HepG2 (cell line): ENCODE results near the gene TMEM95. TPM values are rescaled to one million over a fixed set of nuclear protein-coding genes. Genes with fewer than 3 reads are reported as not detected.

ENCODE experiments used
- ATAC-seq: fragments of 200-7000 bp; cut with Tn5 transposase; 3 replicates; pipeline ENCODE4 v1.9.1; 2020; ENCODE audit warnings: mild to moderate bottlenecking, moderate library complexity
- BruUV-seq: library from RNA; stranded (reverse); fragments of 400-500 nt; replicated peaks from 2 replicates; lab custom pipeline; 2021; lab: Mats Ljungman, UMichigan
- CTCF ChIA-PET: fragments of 300-600 bp; formaldehyde crosslinking; extraction: SDS; loops from one replicate; lab custom pipeline; 2021; ENCODE audit warnings: low total read pairs, inconsistent platforms, low intra/inter-chr PET ratio; lab: Yijun Ruan, JAX
- POLR2A ChIA-PET: fragments of 350-600 bp; sonication (Branson Sonifier 250); formaldehyde crosslinking; loops from one replicate; lab custom pipeline; 2020; ENCODE audit warnings: antibody characterized with exemption, inconsistent platforms; lab: Yijun Ruan, JAX
- DNase-seq: peaks from one replicate; pipeline ENCODE4 v3.0.0-alpha.2; 2015; ENCODE audit warnings: low spot score
- FAIRE-seq: peaks from 3 replicates; lab custom pipeline; 2011; peaks lifted over from hg19 to GRCh38; lab: Jason Lieb, UNC
- H2AFZ ChIP-seq: one replicate; pipeline ENCODE4 v1.6.1; 2011; ENCODE audit warnings: low read length, inconsistent platforms
- H3K27ac ChIP-seq: fragments of 300-600 bp; 3 replicates; pipeline ENCODE4 v1.8.0; 2011; ENCODE audit warnings: mixed run types, mild to moderate bottlenecking, mixed read lengths, low read length, inconsistent platforms; ENCODE audit not compliant: insufficient read depth; ENCODE audit errors: extremely low read length
- H3K27me3 ChIP-seq, 2 experiments: fragments of 200-600 bp in 1 of 2; 2 replicates in 1 of 2; 3 replicates in 1 of 2; pipeline versions ENCODE4 v1.6.0 to v1.8.0; 2011; ENCODE audit warnings: low read length in 2 of 2, mild to moderate bottlenecking in 2 of 2, moderate library complexity in 2 of 2, inconsistent platforms in 1 of 2; ENCODE audit not compliant: insufficient read depth in 2 of 2, control insufficient read depth in 1 of 2
- H3K36me3 ChIP-seq, 2 experiments: fragments of 200-600 bp in 1 of 2; replicated peaks in 1 of 2; 2 replicates in 1 of 2; 3 replicates in 1 of 2; pipeline versions ENCODE4 v1.5.1 to v1.8.0; 2011; ENCODE audit warnings: low read length in 2 of 2, inconsistent platforms in 1 of 2; ENCODE audit not compliant: insufficient read depth in 2 of 2, control insufficient read depth in 1 of 2
- H3K4me1 ChIP-seq: 2 replicates; pipeline ENCODE4 v1.5.1; 2012; ENCODE audit warnings: low read length, inconsistent platforms; ENCODE audit not compliant: insufficient read depth
- H3K4me2 ChIP-seq: 2 replicates; pipeline ENCODE4 v1.6.0; 2011; ENCODE audit warnings: low read depth, low read length, inconsistent platforms
- H3K4me3 ChIP-seq, 3 experiments: fragments of 200-600 bp in 1 of 3; sonication (generic), shearing (Covaris generic) in 1 of 3; replicated peaks in 1 of 3; 2 replicates each; pipeline ENCODE4 v1.5.1; 2011 to 2016; ENCODE audit warnings: low read length in 3 of 3, inconsistent platforms in 2 of 3, low read depth in 2 of 3, mild to moderate bottlenecking in 2 of 3, control low read depth in 1 of 3, mixed read lengths in 1 of 3; ENCODE audit not compliant: insufficient read depth in 1 of 3
- H3K79me2 ChIP-seq: one replicate; pipeline ENCODE4 v1.6.1; 2011; ENCODE audit warnings: low read length, inconsistent platforms; ENCODE audit not compliant: insufficient read depth
- H3K9ac ChIP-seq: 2 replicates; pipeline ENCODE4 v1.6.0; 2011; ENCODE audit warnings: mild to moderate bottlenecking, low read depth, low read length, inconsistent platforms; ENCODE audit not compliant: insufficient read depth
- H3K9me3 ChIP-seq: 2 replicates; pipeline ENCODE4 v1.5.1; 2012; ENCODE audit warnings: mild to moderate bottlenecking, low read length
- H4K20me1 ChIP-seq: 2 replicates; pipeline ENCODE4 v1.6.0; 2011; ENCODE audit warnings: inconsistent platforms, mild to moderate bottlenecking, low read length, moderate library complexity; ENCODE audit not compliant: insufficient read depth
- CENPT ChIP-seq: sonication (generic); formaldehyde crosslinking; IDR thresholded peaks from 2 replicates; pipeline ENCODE4 v1.8.0; 2022; ENCODE audit warnings: low read depth, mild to moderate bottlenecking, moderate library complexity, missing genetic modification reagents
- FOXO1 ChIP-seq: sonication (generic); formaldehyde crosslinking; IDR thresholded peaks from 2 replicates; pipeline ENCODE4 v1.4.0; 2020; ENCODE audit warnings: missing genetic modification reagents
- FOXP1 ChIP-seq, 2 experiments: fragments of 450-650 bp in 1 of 2; IDR thresholded peaks; 2 replicates each; pipeline ENCODE4 v1.6.1; 2017 to 2018; ENCODE audit warnings: antibody characterized with exemption in 1 of 2
- GABPB1 ChIP-seq: IDR thresholded peaks from 2 replicates; pipeline ENCODE4 v1.6.1; 2016; ENCODE audit warnings: mild to moderate bottlenecking, missing genetic modification reagents, moderate library complexity, missing compliant biosample characterization
- GPBP1L1 ChIP-seq: sonication (generic); formaldehyde crosslinking; IDR thresholded peaks from 2 replicates; pipeline ENCODE4 v1.5.0; 2020; ENCODE audit warnings: mild to moderate bottlenecking, missing genetic modification reagents
- MEIS2 ChIP-seq: sonication (generic); formaldehyde crosslinking; IDR thresholded peaks from 2 replicates; pipeline ENCODE4 v1.9.0; 2021; ENCODE audit warnings: mild to moderate bottlenecking, missing genetic modification reagents
- PHF20 ChIP-seq: sonication (generic); formaldehyde crosslinking; IDR thresholded peaks from 2 replicates; pipeline ENCODE4 v1.5.0; 2020; ENCODE audit warnings: mild to moderate bottlenecking, missing genetic modification reagents
- RBM39 ChIP-seq: fragments of 200-400 bp; formaldehyde crosslinking; IDR thresholded peaks from one replicate; pipeline ENCODE4 v1.6.1; 2018; ENCODE audit warnings: antibody characterized with exemption, mild to moderate bottlenecking, low read depth, low read length; ENCODE audit not compliant: poor library complexity, severe bottlenecking
- TAF15 ChIP-seq: fragments of 200-400 bp; formaldehyde crosslinking; IDR thresholded peaks from one replicate; pipeline ENCODE4 v1.6.1; 2018; ENCODE audit warnings: mild to moderate bottlenecking, low read depth, low read length; ENCODE audit not compliant: poor library complexity, severe bottlenecking
- TRAFD1 ChIP-seq: sonication (generic); formaldehyde crosslinking; IDR thresholded peaks from 2 replicates; pipeline ENCODE4 v1.5.1; 2020; ENCODE audit warnings: missing genetic modification reagents, mild to moderate bottlenecking, borderline replicate concordance
- ZNF20 ChIP-seq: sonication (generic); formaldehyde crosslinking; IDR thresholded peaks from 2 replicates; pipeline ENCODE4 v1.4.0; 2020; ENCODE audit warnings: mild to moderate bottlenecking, moderate library complexity, missing genetic modification reagents
- ZNF468 ChIP-seq: sonication (generic); formaldehyde crosslinking; IDR thresholded peaks from 2 replicates; pipeline ENCODE4 v1.8.0; 2022; ENCODE audit warnings: mild to moderate bottlenecking, moderate library complexity, missing genetic modification reagents
- ZNF609 ChIP-seq: sonication (generic); formaldehyde crosslinking; IDR thresholded peaks from 2 replicates; pipeline ENCODE4 v1.4.0; 2020; ENCODE audit warnings: mild to moderate bottlenecking, missing genetic modification reagents, borderline replicate concordance
- ZNF678 ChIP-seq: sonication (generic); formaldehyde crosslinking; IDR thresholded peaks from 2 replicates; pipeline ENCODE4 v1.4.0; 2020; ENCODE audit warnings: mild to moderate bottlenecking, missing genetic modification reagents
- WGBS: methylation state at CpG from one replicate; pipeline ENCODE4 v1.1.6; 2017; ENCODE audit warnings: low lambda C conversion rate; 5-methylcytosine and 5-hydroxymethylcytosine counted together
- in situ Hi-C: cut with HindIII; loops from 2 replicates; pipeline ENCODE4 v1.10.0; 2017; ENCODE audit warnings: low pct_unique_long_range_greater_than_20kb; ENCODE audit not compliant: extremely low pct_ligation_motif_present
- intact Hi-C: fragments of 100-400 bp; cut with micrococcal nuclease; formaldehyde crosslinking; loops from one replicate; pipeline ENCODE4 v1.10.0; 2022; ENCODE audit not compliant: unreplicated experiment
- polyA plus RNA-seq, 8 experiments: library from polyadenylated mRNA; depleted of rRNA in 3 of 8; stranded (reverse) in 7 of 8; unstranded in 1 of 8; fragments of >200 nt; fragmentation: Illumina TruSeq in 4 of 8; extraction: Trizol in 4 of 8; gene quantifications; 2 replicates each; pipeline versions ENCODE4 v1.2.1 to v1.2.3, GENCODE V29; 2011 to 2016; ENCODE audit warnings: low read depth in 4 of 8, missing spikeins in 1 of 8, mixed read lengths in 1 of 8; ENCODE audit not compliant: insufficient read depth in 1 of 8
- total RNA-seq, 5 experiments: library from RNA; depleted of rRNA; stranded (reverse); fragments of >200 nt; fragmentation: Illumina TruSeq; extraction: Trizol; gene quantifications; 2 replicates each; pipeline ENCODE4 v1.2.3, GENCODE V29; 2016; ENCODE audit warnings: low read depth in 1 of 5

Gene TMEM95
- total and polyA plus RNA-seq, 2 of the 13 experiments (the other 11 are each of a cell fraction or from before 2014, with no cell fraction given), result not detected

GRCh38 chr17:7326186-7326585, 28.8 kb upstream of the TMEM95 start:
- in situ Hi-C loops (no loop called here), intact Hi-C loops (no loop called here)
- H3K36me3 ChIP-seq, result peaks cover 20 to 48% of the 10 kb centered on the region in 2 experiments
- H3K4me2 ChIP-seq, result no peak overlapping the region
- ChIA-PET POLR2A (no interaction called here), CTCF (interaction anchor here (3.8 kb wide), 1 partner anchor 20 kb away, joined by 41 read pairs; no protein-coding TSS in a partner anchor)
- ATAC-seq, result no peak
- H4K20me1 ChIP-seq, result no peaks in the 10 kb centered on the region
- H3K27ac ChIP-seq, result no peak overlapping the region
- H3K27me3 ChIP-seq, result no peaks in the 10 kb centered on the region; a peak in 1 of 5 replicates
- H3K9ac ChIP-seq, result no peak overlapping the region
- no peaks in the 10 kb centered on the region for H3K9me3 ChIP-seq
- BruUV-seq, result no TSS peak
- DNase-seq, result no peak
- H3K4me3 ChIP-seq, result no peak overlapping the region
- H3K4me1 ChIP-seq, result peaks cover 24% of the 10 kb centered on the region
- no peak for TF ChIP-seq FOXO1 (CRISPR knock-in tag)
- TF ChIP-seq TAF15, result no peak
- TF ChIP-seq ZNF468 (CRISPR knock-in tag), result no peak
- TF ChIP-seq ZNF609 (CRISPR knock-in tag), result no peak
- no peak for TF ChIP-seq RBM39
- no peak for TF ChIP-seq FOXP1 (IDR thresholded peaks at IDR 0.05)
- no peak for TF ChIP-seq FOXP1 (CRISPR knock-in tag; IDR thresholded peaks at IDR 0.05)
- no peak for TF ChIP-seq PHF20 (CRISPR knock-in tag)
- TF ChIP-seq ZNF678 (CRISPR knock-in tag), result no peak
- no peak for TF ChIP-seq MEIS2 (CRISPR knock-in tag)
- TF ChIP-seq GPBP1L1 (CRISPR knock-in tag), result no peak
- TF ChIP-seq GABPB1 (CRISPR knock-in tag), result no peak
- TF ChIP-seq CENPT (CRISPR knock-in tag), result no peak
- no peak for TF ChIP-seq ZNF20 (CRISPR knock-in tag)
- no peak for TF ChIP-seq TRAFD1
- WGBS, result 93% methylated on average over 3 of the region's 11 CpGs
- H2AFZ ChIP-seq, result no peak overlapping the region
- no peak for FAIRE-seq
- H3K79me2 ChIP-seq, result peaks cover 12% of the 10 kb centered on the region
